NCI-H146 treated with DMSO at 0.1 percent for 48 hours (cell line): ENCODE data around the gene CDC5L.

Source experiments
- DNase-seq: peaks from one replicate; lab custom pipeline; 2025; ENCODE audit not compliant: unreplicated experiment; lab: John Stamatoyannopoulos, UW

Gene CDC5L

GRCh38 chr6:44495036-44495901, 107.8 kb downstream of the CDC5L start:
- no peak for DNase-seq

DNA sequence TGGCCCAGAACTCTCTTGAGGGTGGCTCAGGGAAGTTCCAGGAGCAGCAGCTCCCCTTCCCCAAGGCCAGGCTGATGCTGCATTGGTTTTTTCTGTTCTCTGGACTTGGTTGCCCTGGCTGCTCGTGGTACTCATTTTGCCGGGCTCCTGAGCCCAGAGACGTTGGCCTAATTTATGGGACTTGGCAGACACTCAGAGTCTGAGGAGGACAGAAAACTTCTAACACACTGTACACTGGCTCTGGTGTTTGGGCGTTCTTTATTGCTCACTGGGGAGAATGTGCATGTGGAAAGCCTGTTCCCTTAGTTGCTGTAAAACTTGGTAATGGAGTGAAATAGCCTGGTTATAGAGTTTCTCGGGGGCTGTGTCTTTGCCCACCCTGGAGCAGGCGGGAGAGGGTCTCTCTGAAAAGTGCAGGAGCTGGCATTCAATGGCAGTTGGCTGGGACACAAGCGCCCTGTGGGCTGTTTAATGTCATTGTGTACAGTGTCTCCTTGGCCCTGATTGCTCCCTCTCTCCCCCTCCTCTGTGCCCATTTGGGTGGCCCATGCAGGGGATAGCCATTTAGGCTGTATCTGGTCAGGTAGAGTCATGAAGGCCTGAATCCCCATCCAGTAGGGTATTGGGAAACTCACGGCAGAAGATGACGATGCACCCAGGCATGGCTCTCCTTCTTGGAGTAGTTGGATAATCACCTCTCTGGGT, 109.3 kb downstream of the CDC5L start:
- no peak for DNase-seq

GRCh38 chr6:44497807-44498206, 110.3 kb downstream of the CDC5L start:
- DNase-seq, result no peak

GRCh38 chr6:44498436-44498835, 110.9 kb downstream of the CDC5L start:
- DNase-seq, result no peak

DNA sequence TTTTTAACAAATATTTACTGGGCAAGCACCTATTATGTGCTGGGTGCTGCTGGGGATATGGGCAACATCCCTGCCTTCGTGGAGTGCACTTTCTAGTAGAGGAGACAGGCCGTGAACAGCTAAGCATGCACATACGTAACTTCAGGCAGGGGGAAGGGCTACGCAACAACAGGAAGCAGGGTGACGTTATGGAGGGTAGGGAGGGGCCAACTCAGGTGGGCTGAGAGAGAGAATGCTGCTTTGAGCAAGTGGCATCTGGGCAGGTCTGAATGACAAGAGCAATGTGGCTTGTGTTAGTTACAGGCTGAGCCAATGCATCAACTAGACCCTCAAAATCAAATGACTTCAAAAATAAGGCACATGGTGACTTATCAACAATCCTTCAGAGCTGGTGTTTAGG, 112.1 kb downstream of the CDC5L start:
- no peak for DNase-seq
